Measurements from ENCODE around the gene PKD1L1.
"Not testable (repeated sequence)": the region's sequence is repeated elsewhere in the genome, so short reads cannot be mapped to it uniquely, and the experiment has no call there.

Gene PKD1L1

DNA sequence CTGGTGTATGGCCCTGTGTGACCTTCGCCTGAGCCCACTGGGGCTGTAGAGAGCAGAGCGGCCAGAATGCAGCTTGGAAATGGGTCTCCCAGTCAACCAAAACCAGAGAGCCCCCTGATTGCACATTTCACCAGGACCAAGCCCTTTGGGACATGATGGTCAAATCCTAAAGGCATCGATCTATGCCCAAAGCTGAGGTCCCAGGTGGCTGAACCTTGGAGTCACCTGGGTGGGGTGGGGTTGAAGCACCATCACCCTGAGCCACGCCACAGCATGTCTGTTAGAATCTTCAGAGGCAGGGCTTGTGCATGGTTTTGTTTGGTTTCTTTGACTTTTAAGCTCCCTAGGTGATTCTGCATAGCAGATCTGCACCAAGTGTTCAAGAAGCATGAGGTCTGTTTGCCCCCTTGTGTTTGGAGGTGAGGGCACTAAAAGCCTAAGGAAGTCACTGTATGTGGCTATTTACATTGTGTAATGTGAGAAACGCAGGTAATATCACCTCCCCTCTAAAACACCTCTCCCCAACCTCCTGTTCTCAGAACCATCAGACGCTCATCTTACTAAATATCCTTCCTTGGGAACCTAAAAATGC lies 9.6 kb downstream of the PKD1L1 start:
- no peak for DNase-seq

DNA sequence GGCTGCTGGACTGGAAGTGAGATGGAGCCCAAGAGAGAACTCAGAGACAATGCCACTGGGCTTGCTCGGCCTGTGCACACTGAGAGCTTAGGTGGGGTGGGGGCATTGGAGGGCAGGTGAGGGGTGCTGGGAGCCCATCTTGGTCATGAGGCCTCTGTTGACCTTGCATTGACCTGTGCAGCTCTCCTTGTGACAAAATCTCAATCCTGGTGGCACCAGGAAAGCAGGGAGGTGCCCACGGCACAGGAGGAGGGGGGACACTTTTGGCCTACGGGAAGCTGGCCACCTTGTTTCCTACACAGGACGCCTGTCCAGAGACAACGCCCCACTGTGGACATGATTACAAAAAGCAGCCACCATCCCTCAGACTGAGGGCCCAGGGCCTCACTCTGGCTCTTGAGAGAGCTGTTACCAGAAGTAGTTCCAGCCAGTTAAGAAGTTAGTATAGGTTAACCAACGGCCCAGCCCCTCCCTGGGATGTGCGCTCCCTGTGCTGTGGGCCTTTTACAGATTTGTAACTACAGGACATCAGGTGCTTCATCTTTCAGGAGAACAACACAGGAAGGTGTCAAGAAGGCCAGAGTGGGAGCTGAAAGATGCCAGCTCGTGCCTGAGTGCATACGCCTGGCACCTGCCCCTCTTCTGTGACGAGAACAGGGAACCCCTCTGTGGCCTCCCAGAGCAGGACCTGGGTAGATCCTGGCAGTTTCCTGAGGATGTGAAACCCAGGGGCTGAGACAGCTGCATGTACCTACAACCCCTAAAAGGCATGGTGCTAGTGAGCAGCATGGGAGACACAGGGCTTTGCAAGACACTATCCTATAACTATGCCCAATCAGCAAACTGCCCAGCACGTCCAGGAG lies 10.3 kb downstream of the PKD1L1 start:
- no peak for DNase-seq

DNA sequence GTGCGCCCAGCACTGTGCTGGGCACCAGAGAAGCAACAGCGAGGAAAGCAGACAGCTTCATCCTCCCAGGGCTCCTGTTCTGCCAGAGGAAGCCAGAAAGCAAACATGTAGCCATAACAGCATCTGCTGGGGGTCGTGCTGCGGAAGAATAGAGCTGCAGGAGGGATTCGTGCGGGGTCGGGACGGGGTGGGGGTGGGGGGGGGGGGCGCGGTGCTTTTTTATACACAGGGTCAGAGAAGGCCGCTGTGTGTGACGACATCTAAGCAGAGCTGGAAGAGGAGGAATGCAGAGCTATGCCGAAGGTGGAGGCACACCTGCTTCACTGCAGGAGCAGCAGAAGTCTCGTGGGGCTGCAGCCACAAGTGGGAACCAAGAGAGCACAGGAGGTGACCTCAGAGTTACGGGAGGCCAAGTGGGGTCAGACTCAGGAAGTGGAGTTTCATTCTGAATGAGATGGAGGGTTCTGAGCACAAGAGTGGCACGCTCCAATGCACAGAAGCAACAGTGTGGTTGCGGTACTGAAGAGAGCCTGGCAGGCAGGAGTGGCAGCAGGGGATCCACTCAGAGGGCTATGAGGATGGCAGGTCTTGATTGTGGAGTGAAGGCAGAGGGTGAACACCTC lies 11.1 kb downstream of the PKD1L1 start:
- DNase-seq, result no peak

DNA sequence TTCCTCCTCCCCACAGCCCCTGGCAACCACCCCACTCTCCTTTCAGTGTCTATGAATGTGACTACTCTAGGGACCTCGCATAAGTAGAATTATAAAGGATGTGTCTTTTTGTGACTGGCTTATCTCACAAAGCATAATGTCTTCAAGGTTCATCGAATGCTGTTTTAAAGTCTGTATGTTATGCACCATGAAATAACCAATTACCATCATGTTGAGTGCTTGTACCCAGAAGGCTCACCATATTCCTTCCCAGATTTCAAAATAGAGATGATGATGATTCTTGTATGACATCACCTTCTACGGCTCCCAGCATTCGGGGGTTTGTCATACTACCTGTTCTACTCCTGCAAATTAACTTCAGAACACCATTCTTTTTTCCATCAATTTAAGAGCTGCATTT lies 11.9 kb downstream of the PKD1L1 start:
- DNase-seq, result no peak

DNA sequence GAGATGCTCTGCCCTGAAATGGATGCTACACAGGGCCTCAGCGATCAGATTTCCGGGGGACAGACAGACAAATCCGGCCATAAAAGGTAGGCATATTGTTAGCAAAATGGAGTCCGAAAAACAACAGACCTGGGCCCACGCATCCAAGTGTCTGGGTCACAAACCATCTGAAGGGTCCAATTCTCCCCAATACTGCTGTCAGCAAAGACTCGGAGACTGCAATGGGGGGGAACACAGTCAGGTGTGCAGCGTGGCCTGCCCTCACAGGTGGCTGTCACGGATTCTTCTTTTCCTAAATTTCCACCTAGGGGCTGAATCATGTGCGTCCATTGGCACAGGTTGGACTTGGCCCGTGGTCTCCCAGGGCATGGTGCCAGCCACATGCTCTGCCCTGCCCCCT lies 12.9 kb downstream of the PKD1L1 start:
- no peak for DNase-seq

DNA sequence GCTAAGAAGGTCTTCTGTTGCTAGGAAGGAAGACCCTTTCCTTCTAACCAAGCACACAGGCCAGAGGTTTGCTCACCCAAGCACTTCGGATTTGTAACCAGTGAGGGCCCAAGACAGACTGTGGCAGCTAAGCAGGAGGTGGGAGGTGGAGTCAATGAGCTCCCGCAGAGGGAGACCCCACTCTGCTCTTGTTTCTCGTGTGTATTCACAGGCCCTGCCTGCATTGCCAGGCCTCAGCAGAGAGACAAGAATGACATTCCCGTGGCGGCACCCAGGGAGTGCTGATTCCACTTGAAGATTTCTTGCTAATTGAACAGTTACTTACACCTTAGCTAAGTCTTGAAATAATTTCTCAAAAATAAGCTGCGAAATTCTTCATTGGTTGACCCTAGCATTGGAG lies 13.4 kb downstream of the PKD1L1 start:
- no peak for DNase-seq

DNA sequence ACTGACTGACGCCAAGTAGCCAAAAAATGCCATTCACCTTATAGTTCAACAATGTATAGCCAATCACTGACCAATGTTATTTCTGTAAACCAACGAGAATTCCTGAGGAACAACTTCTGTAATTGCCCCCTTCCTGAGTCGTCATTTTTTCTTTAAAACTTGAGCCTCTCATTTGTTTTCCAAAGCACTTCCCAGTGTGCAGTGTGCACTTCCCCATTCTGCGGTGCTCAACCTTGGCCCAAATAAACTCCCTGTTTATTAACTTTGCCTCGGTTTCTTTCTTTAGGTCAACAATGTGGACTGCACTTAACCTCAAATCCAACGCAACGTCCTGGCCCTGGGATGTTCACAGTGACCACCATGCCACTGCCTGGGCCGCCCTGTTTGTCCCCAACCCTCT lies 15.1 kb downstream of the PKD1L1 start:
- no peak for DNase-seq

DNA sequence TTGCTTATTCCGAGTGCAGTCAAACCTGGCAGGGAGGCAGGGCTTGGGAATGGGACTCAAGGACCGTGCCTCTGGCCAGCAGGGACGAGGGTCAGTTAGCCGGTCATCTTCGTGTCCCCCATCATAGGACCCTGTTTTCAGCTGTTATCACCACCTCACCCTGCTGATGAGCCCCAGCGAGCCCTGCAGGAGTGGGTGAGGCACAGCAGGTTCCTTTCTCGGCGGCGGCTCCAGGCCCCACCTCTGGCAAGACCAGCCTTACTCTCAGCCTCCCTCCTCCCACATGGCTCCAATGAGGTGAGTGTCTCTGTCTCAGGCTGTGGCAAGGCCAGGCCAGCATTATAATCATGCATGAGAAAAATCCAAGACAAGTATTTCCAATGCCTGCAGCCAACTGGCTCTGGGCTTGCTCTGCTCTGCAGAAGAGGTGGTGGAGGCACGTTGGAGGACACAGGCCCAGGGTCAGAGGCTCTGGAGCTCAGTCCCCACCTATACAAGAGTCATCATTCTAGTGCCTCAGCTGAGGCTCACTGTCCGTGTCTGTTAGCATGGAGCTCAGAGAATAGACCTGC lies 15.7 kb downstream of the PKD1L1 start:
- DNase-seq, result no peak

DNA sequence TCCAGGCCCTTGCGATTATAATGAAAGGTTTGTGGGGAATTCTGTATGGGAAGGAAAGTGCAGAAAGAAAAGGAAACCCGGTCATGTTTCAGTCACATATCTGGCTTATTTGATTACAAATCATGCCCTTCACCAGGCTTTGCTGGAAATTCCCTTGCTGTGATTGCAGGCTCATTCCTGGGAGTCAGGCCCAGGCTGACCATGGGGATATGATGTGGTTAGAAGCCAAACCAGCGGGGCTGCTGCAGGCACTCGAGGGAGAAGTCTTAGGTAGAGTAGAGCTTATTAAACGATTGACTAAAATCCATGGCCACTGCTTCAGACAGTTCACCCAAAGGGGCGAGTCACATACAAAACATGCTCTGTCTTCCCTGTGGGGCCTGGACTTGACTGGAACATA lies 16.2 kb downstream of the PKD1L1 start:
- no peak for DNase-seq

DNA sequence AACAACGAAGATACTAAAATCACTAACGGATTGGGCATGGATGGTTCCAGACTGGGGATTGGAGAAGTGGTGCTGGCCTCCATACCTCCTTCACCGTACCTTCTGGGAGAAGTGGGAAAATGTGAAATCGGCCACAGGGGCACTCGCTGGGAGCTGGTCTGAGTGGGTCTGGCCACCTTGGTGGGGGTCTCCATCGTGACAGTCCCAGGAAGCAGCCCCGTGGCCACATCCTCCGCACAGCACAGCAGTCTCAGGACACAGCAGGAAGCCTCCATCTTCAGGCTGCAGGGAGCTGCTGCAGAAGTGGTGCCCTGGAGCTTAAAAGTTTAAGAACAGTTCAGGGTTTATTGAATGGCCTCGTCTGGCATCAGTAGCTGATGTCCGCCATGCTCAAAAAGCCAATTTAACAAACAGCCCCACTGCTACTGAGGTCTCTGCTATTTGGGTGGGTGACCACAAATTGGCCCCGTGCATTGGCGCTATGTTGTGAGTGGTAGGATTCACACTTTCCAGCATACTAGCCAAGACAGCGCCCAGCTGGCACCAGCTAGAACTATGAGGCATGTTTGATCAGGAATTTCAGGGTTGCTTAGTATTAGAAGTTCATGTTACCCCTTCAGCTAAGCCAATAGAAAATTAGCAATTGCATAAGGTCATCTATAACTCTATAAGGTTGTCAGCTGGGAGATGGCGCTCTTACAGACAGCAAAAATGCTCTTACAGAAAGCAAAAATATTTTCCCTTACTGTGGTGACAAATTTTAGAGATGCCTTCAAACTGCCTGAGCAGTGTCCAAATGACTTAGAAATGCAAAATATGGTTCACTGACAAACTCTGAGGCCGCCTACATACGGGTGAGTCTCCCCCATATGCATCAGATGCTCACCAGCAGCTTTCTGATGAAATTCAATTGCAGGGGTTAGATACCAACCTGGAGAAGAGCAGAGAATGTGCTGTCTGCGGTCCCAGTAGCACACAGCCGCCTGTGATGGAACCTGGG lies 17.0 kb downstream of the PKD1L1 start:
- DNase-seq, result no peak

DNA sequence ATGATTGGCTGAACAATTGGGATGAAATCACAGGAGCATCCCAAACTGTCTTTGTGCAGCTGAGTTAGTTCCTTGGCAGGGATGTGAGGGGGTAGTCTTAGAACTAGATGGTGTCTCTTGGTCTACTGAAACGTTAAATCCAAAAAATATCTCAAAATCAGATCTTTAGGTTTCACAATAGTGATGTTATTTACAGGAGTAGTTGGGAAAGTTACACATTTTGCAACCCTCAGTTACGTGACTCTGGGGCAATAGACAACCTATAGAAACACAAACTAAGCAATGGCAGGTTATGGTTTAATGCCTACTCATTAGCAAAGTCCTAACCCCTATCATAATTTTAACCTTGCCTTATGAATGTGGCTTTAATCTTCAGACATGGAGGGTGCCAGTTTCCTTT lies 24.0 kb downstream of the PKD1L1 start:
- DNase-seq, result no peak

DNA sequence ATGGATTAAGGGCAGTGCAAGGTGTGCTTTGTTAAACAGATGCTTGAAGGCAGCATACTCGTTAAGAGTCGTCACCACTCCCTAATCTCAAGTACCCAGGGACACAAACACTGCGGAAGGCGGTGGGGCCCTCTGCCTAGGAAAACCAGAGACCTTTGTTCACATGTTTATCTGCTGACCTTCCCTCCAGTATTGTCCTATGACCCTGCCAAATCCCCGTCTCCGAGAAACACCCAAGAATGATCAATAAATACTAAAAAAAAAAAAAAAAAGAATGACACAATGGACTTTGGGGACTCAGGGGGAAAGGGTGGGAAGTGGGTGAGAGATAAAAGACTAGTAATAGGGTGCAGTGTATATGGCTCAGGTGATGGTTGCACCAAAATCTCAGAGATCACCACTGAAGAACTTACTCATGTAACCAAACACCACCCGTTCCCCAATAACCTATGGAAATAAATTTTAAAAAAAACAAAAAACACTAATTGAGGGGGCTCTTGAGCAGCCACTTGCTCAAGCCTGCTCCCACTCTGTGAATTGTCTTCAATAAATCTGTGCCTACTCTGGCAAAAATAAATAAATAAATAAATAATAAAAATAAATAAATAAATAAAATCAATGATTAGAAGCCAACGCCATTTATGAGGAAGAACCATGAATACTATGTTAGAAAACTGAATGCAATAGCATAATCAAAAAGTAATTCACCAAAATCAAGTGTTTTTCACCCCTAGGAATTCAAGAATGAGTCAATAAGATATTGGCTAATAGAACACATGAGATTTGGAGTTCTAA lies 25.0 kb downstream of the PKD1L1 start:
- DNase-seq, result not testable (repeated sequence)

DNA sequence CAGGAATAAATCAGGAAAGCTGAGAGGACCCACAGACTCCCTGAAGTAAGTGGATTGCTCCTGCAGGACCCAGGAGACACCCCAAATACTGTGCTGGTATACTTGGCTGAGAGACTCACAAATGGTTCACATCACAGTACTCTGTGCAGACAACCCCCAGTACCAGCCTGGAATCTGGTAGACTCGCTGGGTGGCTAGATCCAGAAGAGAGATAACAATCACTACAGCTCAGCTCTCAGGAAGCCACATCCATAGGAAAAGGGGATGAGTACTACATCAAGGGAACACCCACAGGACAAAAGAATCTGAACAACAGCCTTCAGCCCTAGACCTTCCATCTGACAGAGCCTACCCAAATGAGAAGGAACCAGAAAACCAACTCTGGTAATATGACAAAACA lies 31.8 kb downstream of the PKD1L1 start:
- not testable (repeated sequence) for DNase-seq

DNA sequence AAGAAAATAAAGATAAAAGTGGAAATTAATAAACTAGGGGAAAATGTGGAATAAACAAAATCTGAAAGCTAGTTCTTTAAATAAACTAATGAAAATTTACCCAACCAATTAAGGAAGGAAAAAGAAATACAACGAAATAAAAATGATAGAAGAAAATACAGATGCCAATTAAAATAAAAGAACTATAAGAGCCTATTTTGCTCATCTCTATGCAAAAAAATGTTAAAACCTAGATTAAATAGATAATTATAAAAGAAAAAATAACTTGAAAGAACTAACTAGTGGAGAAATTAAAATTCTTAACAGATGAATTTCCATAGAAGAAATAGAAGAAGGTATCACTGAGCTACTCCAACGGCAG lies 32.7 kb downstream of the PKD1L1 start:
- no peak for DNase-seq

DNA sequence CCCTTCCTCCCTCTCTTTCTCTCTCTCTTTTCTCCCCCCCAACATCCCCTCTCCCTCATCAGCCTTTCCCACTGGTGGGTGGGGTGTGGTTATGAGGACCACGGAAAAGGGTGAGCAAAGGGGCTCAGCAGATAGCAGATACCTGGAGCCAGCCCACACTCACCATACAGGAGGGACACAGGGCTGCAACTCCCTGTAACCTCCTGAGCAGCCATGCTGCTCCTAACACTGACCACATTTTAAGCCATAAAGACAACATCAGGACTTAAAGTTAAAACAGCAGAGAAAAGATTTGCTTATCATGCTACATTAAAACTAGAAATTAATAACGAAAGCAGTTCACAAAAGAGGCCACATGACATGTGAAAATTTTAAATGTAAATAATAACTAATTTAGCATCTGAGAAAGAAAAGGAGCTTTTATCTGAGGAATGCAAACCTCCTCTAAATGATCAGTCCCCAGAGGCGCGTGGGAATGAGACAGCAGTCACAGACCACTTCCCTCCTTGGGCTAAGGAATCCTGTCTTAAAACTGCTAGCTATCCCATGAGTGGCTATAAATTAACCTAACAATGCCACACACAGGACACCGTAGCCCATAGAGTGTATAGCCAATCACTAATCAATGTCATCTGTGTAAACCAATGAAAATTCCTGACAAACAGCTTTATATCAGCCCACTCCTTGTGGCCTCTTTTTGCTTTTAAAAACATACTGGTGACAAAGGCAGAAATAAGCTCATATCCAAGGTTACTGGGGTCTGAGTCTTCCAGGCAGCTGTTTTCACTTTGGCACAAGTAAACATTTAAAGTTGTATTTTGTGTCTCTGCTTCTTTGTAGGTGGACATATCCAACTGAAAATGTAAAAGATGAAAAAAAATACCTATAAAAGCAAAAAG lies 33.3 kb downstream of the PKD1L1 start:
- DNase-seq, result no peak

DNA sequence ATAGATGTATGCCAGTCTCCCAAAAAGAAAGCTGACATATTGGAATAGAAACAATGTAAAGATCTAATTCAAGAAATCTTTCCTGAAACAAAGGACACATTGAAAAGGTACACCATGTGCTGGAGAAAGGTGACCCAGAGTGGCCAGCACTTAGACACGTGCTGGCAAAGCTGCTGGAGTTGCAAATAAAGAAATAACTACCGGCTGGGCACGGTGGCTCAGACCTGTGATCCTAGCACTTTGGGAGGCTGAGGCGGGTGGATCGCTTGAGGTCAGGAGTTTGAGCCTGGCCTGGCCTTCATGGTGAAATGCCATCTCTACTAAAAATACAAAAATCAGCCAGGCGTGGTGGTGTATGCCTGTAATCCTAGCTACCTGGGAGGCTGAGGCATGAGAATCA lies 35.9 kb downstream of the PKD1L1 start:
- no peak for DNase-seq

DNA sequence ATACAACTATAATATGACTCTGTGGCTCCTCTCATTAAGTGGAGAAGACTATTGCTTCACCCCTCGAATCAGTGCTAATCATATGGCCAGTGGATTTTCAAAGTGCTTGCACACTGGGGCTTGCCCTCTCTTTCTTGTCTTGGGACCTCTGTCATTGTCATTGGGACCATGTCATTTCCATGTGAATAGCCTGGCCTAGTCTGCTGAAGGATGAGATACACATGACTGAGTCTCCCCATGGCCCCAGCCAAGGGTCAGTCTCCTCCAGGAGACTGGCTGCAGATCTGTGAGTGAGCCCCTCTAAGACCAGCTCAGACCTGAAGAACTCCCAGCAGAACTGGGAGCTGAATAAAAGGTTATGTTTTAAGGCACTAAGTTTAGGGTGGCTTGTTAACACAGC lies 39.5 kb downstream of the PKD1L1 start:
- DNase-seq, result no peak

DNA sequence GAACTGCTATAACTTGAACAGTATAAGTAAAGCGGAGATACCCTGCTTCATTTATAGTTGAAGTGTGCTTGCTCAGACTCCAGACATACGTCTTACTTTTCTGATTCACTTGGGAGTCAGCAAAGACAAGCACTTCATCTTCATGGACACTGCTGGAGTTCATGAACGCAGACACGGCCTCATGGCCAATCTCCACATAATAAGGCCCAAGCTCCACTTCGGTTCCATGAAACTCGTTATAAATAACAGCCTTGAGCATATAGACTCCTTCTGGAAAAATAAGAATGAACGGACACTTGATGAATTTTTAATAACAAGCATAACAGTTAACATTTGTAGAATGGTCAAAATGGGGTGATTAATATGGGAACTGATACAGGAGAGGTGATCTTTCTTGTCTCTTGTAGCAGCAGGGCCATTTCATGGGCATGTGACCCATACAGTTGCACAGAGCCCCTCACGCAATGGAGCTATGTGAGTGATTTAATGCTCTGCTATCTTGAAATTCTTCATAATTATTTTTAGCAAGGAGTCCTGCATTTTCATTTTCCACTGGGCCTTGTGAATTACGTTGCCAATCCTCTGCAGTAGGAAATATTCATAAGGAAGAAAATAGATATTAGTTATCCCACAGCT lies 40.2 kb downstream of the PKD1L1 start:
- DNase-seq, result no peak

DNA sequence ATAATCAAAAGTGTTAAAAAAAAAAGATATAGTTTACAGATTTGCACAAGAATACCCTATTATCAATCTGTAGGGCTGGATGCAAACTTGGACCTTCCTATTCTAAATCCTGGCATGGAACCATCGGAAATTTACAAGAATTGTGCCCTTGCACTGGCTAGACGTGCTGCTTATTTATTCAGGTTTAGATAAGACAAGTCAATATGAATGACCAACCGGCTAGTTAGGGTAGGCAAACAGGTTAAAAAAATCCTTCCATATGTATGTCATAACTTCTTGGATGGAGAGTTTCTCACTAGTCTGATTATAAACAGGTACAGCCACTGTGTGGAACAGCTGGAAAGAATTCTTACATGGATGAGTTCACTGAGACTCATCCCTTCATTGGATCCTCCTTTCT lies 41.4 kb downstream of the PKD1L1 start:
- no peak for DNase-seq

Measured in COR-L47 (cell line).